SU-DHL-6 (cell line): ENCODE data around the gene C10orf53.

Source experiments
- H2AFZ ChIP-seq: fragments of 200-600 bp; sonication (generic); 2 replicates; pipeline ENCODE4 v1.6.1; 2014; ENCODE audit warnings: low read depth, mild to moderate bottlenecking, moderate library complexity, mixed read lengths, antibody characterized with exemption, low read length; ENCODE audit not compliant: severe bottlenecking
- H3F3A ChIP-seq: fragments of 200-600 bp; shearing (Covaris generic); 2 replicates; pipeline ENCODE4 v1.6.0; 2016; ENCODE audit warnings: antibody characterized with exemption, mild to moderate bottlenecking; ENCODE audit not compliant: insufficient read depth
- H3K27ac ChIP-seq: fragments of 200-600 bp; sonication (generic); 2 replicates; pipeline ENCODE4 v1.5.1; 2016; ENCODE audit warnings: low read depth, mild to moderate bottlenecking, low read length, moderate library complexity, mixed read lengths
- H3K27me3 ChIP-seq: fragments of 200-600 bp; sonication (generic), shearing (Covaris generic); 2 replicates; pipeline ENCODE4 v1.6.0; 2014; ENCODE audit warnings: mild to moderate bottlenecking, low read length
- H3K36me3 ChIP-seq: fragments of 200-600 bp; sonication (generic); 2 replicates; pipeline ENCODE4 v1.6.1; 2014; ENCODE audit warnings: mild to moderate bottlenecking, low read length, mixed read lengths
- H3K4me2 ChIP-seq: fragments of 300-600, 200-600 bp; shearing (Covaris generic), sonication (generic); 2 replicates; pipeline ENCODE4 v1.6.0; 2014; ENCODE audit warnings: low read length, low read depth, mild to moderate bottlenecking; ENCODE audit not compliant: poor library complexity, severe bottlenecking
- H3K4me3 ChIP-seq: fragments of 200-600 bp; sonication (generic); 2 replicates; pipeline ENCODE4 v1.5.1; 2014; ENCODE audit warnings: antibody characterized with exemption, low read length, mild to moderate bottlenecking, mixed read lengths; ENCODE audit not compliant: insufficient read depth, poor library complexity, severe bottlenecking
- H3K79me2 ChIP-seq: fragments of 200-600 bp; sonication (generic); 2 replicates; pipeline ENCODE4 v1.6.1; 2014; ENCODE audit warnings: mild to moderate bottlenecking, low read length, moderate library complexity; ENCODE audit not compliant: insufficient read depth
- H3K9ac ChIP-seq: fragments of 200-600 bp; sonication (generic); 2 replicates; pipeline ENCODE4 v1.7.0; 2014; ENCODE audit warnings: mild to moderate bottlenecking, low read length
- H3K9me2 ChIP-seq: fragments of 200-600 bp; sonication (generic); replicated peaks from 2 replicates; pipeline ENCODE4 v1.6.1; 2014; ENCODE audit warnings: low read length; ENCODE audit not compliant: insufficient read depth
- H3K9me3 ChIP-seq: fragments of 200-600 bp; sonication (generic); 2 replicates; pipeline ENCODE4 v1.6.1; 2014; ENCODE audit warnings: low read length, mixed read lengths; ENCODE audit not compliant: insufficient read depth
- H4K20me1 ChIP-seq: fragments of 200-600 bp; sonication (generic); 2 replicates; pipeline ENCODE4 v1.6.1; 2014; ENCODE audit warnings: low read depth, mild to moderate bottlenecking, antibody characterized with exemption, low read length, moderate library complexity, mixed read lengths
- EZH2phosphoT487 ChIP-seq: fragments of 200-600 bp; sonication (generic), shearing (Covaris generic); conservative IDR thresholded peaks from 2 replicates; pipeline ENCODE4 v1.6.1; 2018; ENCODE audit warnings: mild to moderate bottlenecking, antibody characterized with exemption, low read length, moderate library complexity, mixed read lengths
- TF ChIP-seq, protein P1 (sequence below): fragments of 200-600 bp; sonication (generic); IDR thresholded peaks from one replicate; pipeline ENCODE4 v1.5.1; 2017; ENCODE audit warnings: antibody characterized with exemption, mild to moderate bottlenecking, low read length, moderate library complexity; ENCODE audit not compliant: insufficient read depth, poor library complexity, severe bottlenecking

The C10orf53 gene

DNA sequence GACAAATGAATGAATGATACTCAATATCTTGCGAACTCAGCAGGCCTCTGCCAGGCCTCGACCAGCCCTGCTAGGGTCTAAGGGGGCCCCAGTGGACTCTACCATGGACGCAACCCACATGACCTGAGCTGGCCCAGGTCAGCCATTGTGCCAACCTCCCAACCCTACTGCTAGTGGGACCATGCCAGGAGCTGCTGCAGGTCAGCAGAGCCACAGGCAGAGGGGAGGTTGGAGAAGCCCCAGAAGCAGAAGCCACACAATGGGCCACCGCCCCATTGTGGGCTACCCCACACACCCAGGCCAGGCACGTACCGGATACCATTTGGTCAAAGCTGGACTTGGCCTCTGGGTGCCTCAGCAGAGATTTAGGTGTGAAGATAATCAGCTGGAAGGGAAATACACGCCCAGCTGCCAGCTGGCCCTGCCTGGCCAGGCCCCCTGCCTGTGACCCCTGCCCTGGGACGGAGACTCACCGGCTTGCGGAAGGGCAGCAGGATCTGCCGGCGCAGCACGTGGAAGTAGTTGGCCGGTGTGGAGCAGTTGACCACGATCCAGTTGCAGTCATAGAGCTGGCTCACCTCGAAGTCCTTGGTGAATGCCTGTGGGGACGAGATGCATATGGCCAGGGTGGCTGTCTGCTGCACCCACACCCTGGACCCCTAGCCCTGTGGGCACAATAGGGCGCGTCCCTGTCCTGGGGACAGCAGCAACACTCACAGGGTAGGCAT is 58.2 kb downstream of the C10orf53 start:
- Histone ChIP-seq H3K27ac (no peak overlapping the region), H3K9ac (no peak overlapping the region), H3K9me2 (no peaks in the 10 kb centered on the region), H3K79me2 (no peaks in the 10 kb centered on the region), H3K4me2 (no peak overlapping the region), H2AFZ (no peak overlapping the region), H3K9me3 (no peaks in the 10 kb centered on the region), H4K20me1 (no peaks in the 10 kb centered on the region), H3K36me3 (no peaks in the 10 kb centered on the region), H3K27me3 (no peaks in the 10 kb centered on the region), H3F3A (no peaks in the 10 kb centered on the region), H3K4me3 (no peak overlapping the region)
- no peak for TF ChIP-seq EZH2phosphoT487
- TF ChIP-seq, protein P1, sequence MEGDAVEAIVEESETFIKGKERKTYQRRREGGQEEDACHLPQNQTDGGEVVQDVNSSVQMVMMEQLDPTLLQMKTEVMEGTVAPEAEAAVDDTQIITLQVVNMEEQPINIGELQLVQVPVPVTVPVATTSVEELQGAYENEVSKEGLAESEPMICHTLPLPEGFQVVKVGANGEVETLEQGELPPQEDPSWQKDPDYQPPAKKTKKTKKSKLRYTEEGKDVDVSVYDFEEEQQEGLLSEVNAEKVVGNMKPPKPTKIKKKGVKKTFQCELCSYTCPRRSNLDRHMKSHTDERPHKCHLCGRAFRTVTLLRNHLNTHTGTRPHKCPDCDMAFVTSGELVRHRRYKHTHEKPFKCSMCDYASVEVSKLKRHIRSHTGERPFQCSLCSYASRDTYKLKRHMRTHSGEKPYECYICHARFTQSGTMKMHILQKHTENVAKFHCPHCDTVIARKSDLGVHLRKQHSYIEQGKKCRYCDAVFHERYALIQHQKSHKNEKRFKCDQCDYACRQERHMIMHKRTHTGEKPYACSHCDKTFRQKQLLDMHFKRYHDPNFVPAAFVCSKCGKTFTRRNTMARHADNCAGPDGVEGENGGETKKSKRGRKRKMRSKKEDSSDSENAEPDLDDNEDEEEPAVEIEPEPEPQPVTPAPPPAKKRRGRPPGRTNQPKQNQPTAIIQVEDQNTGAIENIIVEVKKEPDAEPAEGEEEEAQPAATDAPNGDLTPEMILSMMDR, result no peak

DNA sequence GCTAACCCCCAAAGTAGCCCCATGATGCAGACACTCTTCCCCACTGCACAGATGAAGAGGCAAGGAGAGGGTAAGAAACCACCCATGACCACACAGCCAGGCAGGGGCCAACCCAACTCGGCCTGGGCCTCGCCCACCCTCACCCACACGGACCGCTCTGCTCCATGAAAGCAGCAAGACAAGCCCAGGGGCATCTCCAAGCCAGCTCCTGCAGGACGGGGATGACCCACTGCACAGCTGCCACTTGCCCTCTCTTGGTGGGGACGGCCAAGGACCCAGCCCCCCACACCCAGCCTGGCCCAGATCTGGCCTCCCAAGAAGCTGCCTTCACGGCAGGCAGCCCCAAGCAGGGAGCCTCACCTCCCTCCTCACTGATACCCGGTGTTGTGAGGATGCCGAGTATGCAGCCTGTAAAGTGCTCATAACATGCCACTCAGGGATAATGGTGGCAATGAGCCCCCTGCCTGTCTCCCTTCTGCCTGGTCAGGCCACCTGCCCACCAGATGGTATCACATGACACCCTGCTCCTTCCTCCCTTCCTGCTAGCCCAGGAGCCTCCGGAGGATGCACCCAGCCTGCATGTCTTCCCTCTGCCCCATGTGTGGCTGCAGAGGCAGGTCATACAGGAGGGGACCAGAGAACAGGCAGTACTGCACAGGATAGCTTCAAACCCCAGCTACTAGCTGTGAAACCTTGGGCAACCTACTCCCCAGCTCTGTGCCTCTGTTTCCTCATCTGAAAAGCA is 59.3 kb downstream of the C10orf53 start:
- Histone ChIP-seq H3K4me2 (no peak overlapping the region), H3K4me3 (no peak overlapping the region), H4K20me1 (no peaks in the 10 kb centered on the region), H3K27ac (no peak overlapping the region), H2AFZ (no peak overlapping the region), H3K9me2 (no peaks in the 10 kb centered on the region), H3K9ac (no peak overlapping the region), H3F3A (no peaks in the 10 kb centered on the region), H3K36me3 (no peaks in the 10 kb centered on the region), H3K27me3 (no peaks in the 10 kb centered on the region), H3K79me2 (no peaks in the 10 kb centered on the region), H3K9me3 (no peaks in the 10 kb centered on the region)
- TF ChIP-seq, protein P1, result no peak
- no peak for TF ChIP-seq EZH2phosphoT487

DNA sequence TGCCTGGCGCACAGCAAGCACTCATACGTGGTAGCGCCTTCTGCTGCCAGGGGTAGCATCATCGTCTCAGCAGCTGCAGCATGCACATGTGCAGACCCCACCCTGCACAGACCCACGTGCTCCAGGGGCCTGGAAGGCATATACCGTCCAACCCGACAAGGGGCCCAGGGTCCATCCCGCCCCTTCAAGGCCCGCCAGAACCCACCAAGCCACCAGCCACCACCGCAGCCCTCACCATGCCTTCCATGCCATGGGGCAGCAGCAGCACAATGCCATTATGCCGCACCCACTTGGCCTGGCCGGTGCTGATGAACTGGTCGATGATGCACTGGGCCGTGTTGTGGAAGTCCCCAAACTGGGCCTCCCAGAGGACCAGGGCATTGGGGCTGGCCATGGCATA is 60.0 kb downstream of the C10orf53 start:
- no peak for TF ChIP-seq EZH2phosphoT487
- TF ChIP-seq, protein P1, result no peak
- H3K36me3 ChIP-seq, result no peaks in the 10 kb centered on the region

More for the DNA sequence above, 60.0 kb downstream of the C10orf53 start:
- Histone ChIP-seq H3F3A (no peaks in the 10 kb centered on the region), H3K4me2 (no peak overlapping the region), H3K27ac (no peak overlapping the region), H4K20me1 (no peaks in the 10 kb centered on the region), H3K9me2 (no peaks in the 10 kb centered on the region), H2AFZ (no peak overlapping the region), H3K4me3 (no peak overlapping the region), H3K79me2 (no peaks in the 10 kb centered on the region), H3K9me3 (no peaks in the 10 kb centered on the region), H3K27me3 (no peaks in the 10 kb centered on the region), H3K9ac (no peak overlapping the region)
